HuH-7 (cell line): ENCODE data around the gene KCNQ4.

Source experiments
- DNase-seq: peaks from one replicate; pipeline ENCODE4 v3.0.0; 2011; ENCODE audit warnings: low spot score

Gene KCNQ4

GRCh38 chr1:40777224-40777970 is 6.2 kb upstream of the KCNQ4 start:
- DNase-seq: no peak

- DNase-seq: no peak
Observed at GRCh38 chr1:40780678-40781607, 2.6 kb upstream of the KCNQ4 start.

- DNase-seq: no peak
Observed at GRCh38 chr1:40781608-40781971, 2.0 kb upstream of the KCNQ4 start.

- peak; percentile 56 for DNase-seq
Observed at GRCh38 chr1:40782371-40782956, 1.1 kb upstream of the KCNQ4 start.

GRCh38 chr1:40784141-40784770 is 669 bp downstream of the KCNQ4 start:
- DNase-seq: peak; percentile 50

- DNase-seq: no peak
Observed at GRCh38 chr1:40784771-40785151, 1.2 kb downstream of the KCNQ4 start.

GRCh38 chr1:40785446-40785845 is 1.9 kb downstream of the KCNQ4 start:
- no peak for DNase-seq

- no peak for DNase-seq
Observed at GRCh38 chr1:40786171-40786994, 2.8 kb downstream of the KCNQ4 start.

- no peak for DNase-seq
Observed at GRCh38 chr1:40786995-40787705, 3.6 kb downstream of the KCNQ4 start.

GRCh38 chr1:40787737-40788560 is 4.4 kb downstream of the KCNQ4 start:
- DNase-seq: no peak

GRCh38 chr1:40788561-40789341 is 5.2 kb downstream of the KCNQ4 start:
- no peak for DNase-seq

GRCh38 chr1:40789342-40789598 is 5.7 kb downstream of the KCNQ4 start:
- no peak for DNase-seq

GRCh38 chr1:40789661-40790430 is 6.3 kb downstream of the KCNQ4 start:
- no peak for DNase-seq

GRCh38 chr1:40792036-40792435 is 8.4 kb downstream of the KCNQ4 start:
- no peak for DNase-seq

GRCh38 chr1:40793617-40794016 is 10.0 kb downstream of the KCNQ4 start:
- DNase-seq: no peak

GRCh38 chr1:40794048-40794447 is 10.5 kb downstream of the KCNQ4 start:
- no peak for DNase-seq

- DNase-seq: no peak
Observed at GRCh38 chr1:40794974-40795715, 11.6 kb downstream of the KCNQ4 start.
